Nephron progenitor cell (in vitro differentiated cells): ENCODE measurements around the gene CARNS1.

Experiments
- DNase-seq: peaks from one replicate; pipeline ENCODE4 v3.0.0; 2021
- H3K27ac Mint-ChIP-seq: 2 replicates; pipeline ENCODE4 v1.8.0; 2021; ENCODE audit warnings: mild to moderate bottlenecking, moderate library complexity, mixed read lengths
- H3K27me3 Mint-ChIP-seq: 2 replicates; pipeline ENCODE4 v1.8.0; 2021; ENCODE audit warnings: mild to moderate bottlenecking, low read depth, mixed read lengths; ENCODE audit not compliant: poor library complexity
- H3K36me3 Mint-ChIP-seq: 2 replicates; pipeline ENCODE4 v1.8.0; 2021; ENCODE audit warnings: low read depth, mixed read lengths
- H3K4me1 Mint-ChIP-seq: 2 replicates; pipeline ENCODE4 v1.8.0; 2021; ENCODE audit warnings: mixed read lengths
- H3K4me3 Mint-ChIP-seq: 2 replicates; pipeline ENCODE4 v1.8.0; 2021; ENCODE audit warnings: mild to moderate bottlenecking, moderate library complexity, mixed read lengths
- H3K9me3 Mint-ChIP-seq: 2 replicates; pipeline ENCODE4 v1.8.0; 2021; ENCODE audit warnings: mild to moderate bottlenecking, moderate library complexity, mixed read lengths
- TF ChIP-seq, protein P1 (sequence below): fragments of 200-600 bp; sonication (generic); IDR thresholded peaks from 2 replicates; pipeline ENCODE4 v1.5.0; 2021; ENCODE audit warnings: antibody characterized with exemption

The CARNS1 gene

GRCh38 chr11:67409781-67410368 lies 5.6 kb upstream of the CARNS1 start:
- Mint-ChIP-seq H3K36me3 (no peaks in the 10 kb centered on the region), H3K9me3 (no peaks in the 10 kb centered on the region), H3K27ac (no peak overlapping the region), H3K4me3 (no peak overlapping the region), H3K27me3 (peaks cover 33% of the 10 kb centered on the region), H3K4me1 (peaks cover 36% of the 10 kb centered on the region)
- DNase-seq: no peak
- TF ChIP-seq, protein P1, sequence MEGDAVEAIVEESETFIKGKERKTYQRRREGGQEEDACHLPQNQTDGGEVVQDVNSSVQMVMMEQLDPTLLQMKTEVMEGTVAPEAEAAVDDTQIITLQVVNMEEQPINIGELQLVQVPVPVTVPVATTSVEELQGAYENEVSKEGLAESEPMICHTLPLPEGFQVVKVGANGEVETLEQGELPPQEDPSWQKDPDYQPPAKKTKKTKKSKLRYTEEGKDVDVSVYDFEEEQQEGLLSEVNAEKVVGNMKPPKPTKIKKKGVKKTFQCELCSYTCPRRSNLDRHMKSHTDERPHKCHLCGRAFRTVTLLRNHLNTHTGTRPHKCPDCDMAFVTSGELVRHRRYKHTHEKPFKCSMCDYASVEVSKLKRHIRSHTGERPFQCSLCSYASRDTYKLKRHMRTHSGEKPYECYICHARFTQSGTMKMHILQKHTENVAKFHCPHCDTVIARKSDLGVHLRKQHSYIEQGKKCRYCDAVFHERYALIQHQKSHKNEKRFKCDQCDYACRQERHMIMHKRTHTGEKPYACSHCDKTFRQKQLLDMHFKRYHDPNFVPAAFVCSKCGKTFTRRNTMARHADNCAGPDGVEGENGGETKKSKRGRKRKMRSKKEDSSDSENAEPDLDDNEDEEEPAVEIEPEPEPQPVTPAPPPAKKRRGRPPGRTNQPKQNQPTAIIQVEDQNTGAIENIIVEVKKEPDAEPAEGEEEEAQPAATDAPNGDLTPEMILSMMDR: no peak

DNA sequence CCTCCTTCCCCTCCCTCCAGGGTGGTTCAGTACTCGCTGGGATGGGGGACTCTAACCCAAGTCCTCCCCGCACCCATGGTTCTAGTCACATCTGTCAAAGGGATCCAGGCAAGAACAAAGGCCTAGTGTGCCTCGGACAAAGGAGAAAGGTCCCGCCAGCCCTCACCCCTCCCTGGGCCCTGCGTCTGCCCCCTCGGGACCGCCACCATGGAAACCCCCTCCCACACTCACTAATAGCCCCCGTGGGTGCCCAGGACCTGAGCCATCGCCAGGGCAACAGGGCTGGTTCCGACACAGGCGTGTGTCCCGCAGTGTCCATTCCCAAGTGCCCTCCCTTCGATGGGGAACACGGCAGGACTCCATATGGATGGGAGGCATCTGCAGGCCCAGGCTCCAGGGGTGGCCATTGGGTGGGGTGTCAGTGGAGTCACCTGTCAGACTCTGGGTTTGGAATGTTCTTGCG lies 5.1 kb upstream of the CARNS1 start:
- Mint-ChIP-seq H3K4me1 (peaks cover 36% of the 10 kb centered on the region), H3K4me3 (no peak overlapping the region), H3K9me3 (no peaks in the 10 kb centered on the region), H3K36me3 (no peaks in the 10 kb centered on the region), H3K27me3 (peaks cover 38% of the 10 kb centered on the region), H3K27ac (no peak overlapping the region)
- DNase-seq: no peak
- TF ChIP-seq, protein P1: no peak

- peaks cover 42% of the 10 kb centered on the region for H3K27me3 Mint-ChIP-seq
- H3K27ac Mint-ChIP-seq: no peak overlapping the region
- no peak overlapping the region for H3K4me3 Mint-ChIP-seq
- H3K4me1 Mint-ChIP-seq: peaks cover 38% of the 10 kb centered on the region
- H3K36me3 Mint-ChIP-seq: no peaks in the 10 kb centered on the region
- TF ChIP-seq, protein P1: no peak
- H3K9me3 Mint-ChIP-seq: no peaks in the 10 kb centered on the region
- no peak for DNase-seq
These were observed 4.3 kb upstream of the CARNS1 start for GRCh38 chr11:67410984-67411784.

GRCh38 chr11:67411785-67412152 lies 3.7 kb upstream of the CARNS1 start:
- Mint-ChIP-seq H3K27me3 (peaks cover 48% of the 10 kb centered on the region), H3K4me3 (no peak overlapping the region), H3K4me1 (peaks cover 44% of the 10 kb centered on the region), H3K9me3 (no peaks in the 10 kb centered on the region), H3K27ac (no peak overlapping the region), H3K36me3 (no peaks in the 10 kb centered on the region)
- no peak for DNase-seq
- TF ChIP-seq, protein P1: no peak

DNA sequence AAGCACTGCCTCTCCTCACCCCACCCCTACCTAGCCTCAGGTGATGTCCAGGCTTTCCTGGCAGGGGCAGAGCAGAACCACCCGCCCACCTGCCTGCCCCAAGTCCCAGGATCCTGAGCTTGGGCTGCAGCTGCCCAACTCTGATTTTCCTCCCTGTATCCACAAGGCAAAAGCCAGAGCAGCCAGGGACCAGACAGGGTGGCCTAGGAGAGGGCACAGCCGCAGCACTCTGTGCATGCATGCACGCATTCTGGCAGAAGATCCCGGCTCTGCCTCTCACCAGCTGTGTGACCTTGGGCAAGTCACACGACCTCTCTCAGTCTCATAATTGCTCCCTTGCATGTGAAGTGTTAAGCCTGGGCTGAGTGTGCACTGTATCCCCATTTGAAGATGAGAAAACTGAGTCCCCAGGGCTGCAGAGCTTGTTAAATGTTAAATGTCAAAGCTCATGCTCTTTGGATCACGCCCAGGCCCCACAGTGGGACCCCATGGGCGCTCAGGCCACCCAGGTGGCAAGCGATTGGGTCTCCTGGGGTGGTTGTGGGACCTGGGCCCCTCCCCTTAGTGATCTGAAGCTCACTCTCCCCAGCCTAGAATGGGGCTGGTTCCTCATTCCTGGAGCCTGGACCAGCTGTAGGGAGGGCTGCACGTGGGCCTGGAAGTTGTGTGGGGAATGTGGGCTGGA lies 2.8 kb upstream of the CARNS1 start:
- H3K9me3 Mint-ChIP-seq: no peaks in the 10 kb centered on the region
- H3K27ac Mint-ChIP-seq: no peak overlapping the region
- H3K36me3 Mint-ChIP-seq: no peaks in the 10 kb centered on the region
- H3K4me1 Mint-ChIP-seq: peaks cover 39% of the 10 kb centered on the region
- peaks cover 49% of the 10 kb centered on the region for H3K27me3 Mint-ChIP-seq
- no peak overlapping the region for H3K4me3 Mint-ChIP-seq
- DNase-seq: no peak
- TF ChIP-seq, protein P1: no peak
